Mesendoderm (in vitro differentiated cells): Measurements from ENCODE around the gene CRY1.

Source experiments
- DNase-seq: peaks from one replicate; pipeline ENCODE4 v3.0.0; 2013
- H2AK5ac ChIP-seq: 2 replicates; pipeline ENCODE4 v1.6.1; 2013; ENCODE audit warnings: low read length, inconsistent platforms
- H2BK120ac ChIP-seq: 2 replicates; pipeline ENCODE4 v1.6.1; 2013; ENCODE audit warnings: low read depth, mild to moderate bottlenecking, low read length, moderate library complexity, mixed read lengths
- H2BK15ac ChIP-seq: replicated peaks from 2 replicates; pipeline ENCODE4 v1.6.1; 2013; ENCODE audit warnings: low read depth, mild to moderate bottlenecking, moderate library complexity
- H2BK5ac ChIP-seq: 2 replicates; pipeline ENCODE4 v1.6.1; 2013; ENCODE audit warnings: low read length, inconsistent platforms
- H3K18ac ChIP-seq: 2 replicates; pipeline ENCODE4 v1.6.1; 2013; ENCODE audit warnings: mild to moderate bottlenecking, low read length, mixed read lengths
- H3K23ac ChIP-seq: one replicate; pipeline ENCODE4 v1.6.1; 2013; ENCODE audit warnings: low read length
- H3K27ac ChIP-seq: 2 replicates; pipeline ENCODE4 v1.5.1; 2013; ENCODE audit warnings: low read depth, mild to moderate bottlenecking, inconsistent platforms, low read length, moderate library complexity
- H3K27me3 ChIP-seq: 2 replicates; pipeline ENCODE4 v1.6.1; 2013; ENCODE audit warnings: low read length, control low read depth, mild to moderate bottlenecking, inconsistent platforms; ENCODE audit not compliant: insufficient read depth, poor library complexity
- H3K36me3 ChIP-seq: 2 replicates; pipeline ENCODE4 v1.6.1; 2013; ENCODE audit warnings: low read length, inconsistent platforms; ENCODE audit not compliant: control insufficient read depth, insufficient read depth
- H3K4ac ChIP-seq: one replicate; pipeline ENCODE4 v1.6.1; 2013; ENCODE audit warnings: low read depth, mild to moderate bottlenecking, low read length, moderate library complexity
- H3K4me1 ChIP-seq: 2 replicates; pipeline ENCODE4 v1.6.1; 2013; ENCODE audit warnings: low read depth, low read length, inconsistent platforms; ENCODE audit not compliant: control insufficient read depth
- H3K4me2 ChIP-seq: 2 replicates; pipeline ENCODE4 v1.6.1; 2013; ENCODE audit warnings: low read length
- H3K4me3 ChIP-seq: 2 replicates; pipeline ENCODE4 v1.5.1; 2013; ENCODE audit warnings: mild to moderate bottlenecking, low read length
- H3K56ac ChIP-seq: one replicate; pipeline ENCODE4 v1.6.1; 2013; ENCODE audit warnings: low read length
- H3K79me1 ChIP-seq: 2 replicates; pipeline ENCODE4 v1.6.1; 2013; ENCODE audit warnings: low read length, inconsistent platforms
- H3K79me2 ChIP-seq: 2 replicates; pipeline ENCODE4 v1.6.1; 2013; ENCODE audit warnings: mild to moderate bottlenecking, low read length; ENCODE audit not compliant: control insufficient read depth, insufficient read depth
- H3K9ac ChIP-seq: 2 replicates; pipeline ENCODE4 v1.6.1; 2013; ENCODE audit warnings: low read length, inconsistent platforms
- H4K5ac ChIP-seq: one replicate; pipeline ENCODE4 v1.6.1; 2013; ENCODE audit warnings: low read length
- H4K8ac ChIP-seq: one replicate; pipeline ENCODE4 v1.6.1; 2013; ENCODE audit warnings: low read depth, mild to moderate bottlenecking, control low read depth, low read length, moderate library complexity
- WGBS: extraction: QIAGEN DNeasy Blood & Tissue Kit; methylation state at CpG from one replicate; pipeline ENCODE4 v1.1.7; 2013; ENCODE audit warnings: low lambda C conversion rate, missing lambda C conversion rate; ENCODE audit not compliant: insufficient coverage; ENCODE audit errors: extremely low coverage; 5-methylcytosine and 5-hydroxymethylcytosine counted together

The CRY1 gene

GRCh38 chr12:106954462-106955376, 138.6 kb downstream of the CRY1 start:
- no CpG with 5 or more reads among the region's 36 CpGs for WGBS
- Histone ChIP-seq H2BK5ac (no peak overlapping the region), H3K27me3 (peaks cover 2% of the 10 kb centered on the region), H3K79me1 (peaks cover 3% of the 10 kb centered on the region), H3K18ac (no peak overlapping the region), H3K36me3 (no peaks in the 10 kb centered on the region), H4K8ac (no peak overlapping the region), H3K27ac (peak overlapping the region; percentile 45), H2BK120ac (no peak overlapping the region), H3K4me3 (peak overlapping the region; percentile 46), H3K79me2 (peaks cover 4% of the 10 kb centered on the region), H3K4me2 (peak overlapping the region; percentile 59), H3K56ac (peak overlapping the region; percentile 88), H3K4ac (no peak overlapping the region), H2BK15ac (no peak overlapping the region), H3K9ac (peak overlapping the region; percentile 80), H3K4me1 (no peaks in the 10 kb centered on the region), H2AK5ac (no peak overlapping the region), H4K5ac (no peak overlapping the region), H3K23ac (no peak overlapping the region)
- DNase-seq, result no peak

GRCh38 chr12:106953352-106954250, 139.7 kb downstream of the CRY1 start:
- peaks cover 4% of the 10 kb centered on the region for H3K79me2 ChIP-seq
- H4K5ac ChIP-seq, result no peak overlapping the region
- no peak overlapping the region for H3K27ac ChIP-seq
- H2BK5ac ChIP-seq, result no peak overlapping the region
- no peak overlapping the region for H3K23ac ChIP-seq
- no peak overlapping the region for H3K18ac ChIP-seq
- H3K79me1 ChIP-seq, result peaks cover 2% of the 10 kb centered on the region
- no peaks in the 10 kb centered on the region for H3K36me3 ChIP-seq
- no peak overlapping the region for H2BK120ac ChIP-seq
- no peak overlapping the region for H3K4me3 ChIP-seq
- H2AK5ac ChIP-seq, result no peak overlapping the region
- H3K4ac ChIP-seq, result no peak overlapping the region
- H3K56ac ChIP-seq, result no peak overlapping the region
- no CpG with 5 or more reads among the region's 12 CpGs for WGBS
- H2BK15ac ChIP-seq, result no peak overlapping the region
- no peak overlapping the region for H4K8ac ChIP-seq
- peaks cover 2% of the 10 kb centered on the region for H3K27me3 ChIP-seq
- H3K4me2 ChIP-seq, result no peak overlapping the region
- no peaks in the 10 kb centered on the region for H3K4me1 ChIP-seq
- H3K9ac ChIP-seq, result no peak overlapping the region
- DNase-seq, result no peak

GRCh38 chr12:106950591-106950990, 142.8 kb downstream of the CRY1 start:
- Histone ChIP-seq H3K36me3 (no peaks in the 10 kb centered on the region), H3K27ac (no peak overlapping the region), H2AK5ac (no peak overlapping the region), H2BK15ac (no peak overlapping the region), H3K27me3 (peaks cover 2% of the 10 kb centered on the region), H2BK120ac (no peak overlapping the region), H3K4me2 (no peak overlapping the region), H3K79me2 (no peaks in the 10 kb centered on the region), H3K18ac (no peak overlapping the region), H3K9ac (no peak overlapping the region), H3K56ac (no peak overlapping the region), H3K4me1 (no peaks in the 10 kb centered on the region), H4K8ac (no peak overlapping the region), H4K5ac (no peak overlapping the region), H3K23ac (no peak overlapping the region), H3K4ac (no peak overlapping the region), H3K79me1 (no peaks in the 10 kb centered on the region), H3K4me3 (no peak overlapping the region), H2BK5ac (no peak overlapping the region)
- DNase-seq, result no peak
- WGBS, result no CpG with 5 or more reads among the region's 5 CpGs

- Histone ChIP-seq H3K23ac (no peak overlapping the region), H4K5ac (no peak overlapping the region), H4K8ac (no peak overlapping the region), H3K9ac (no peak overlapping the region), H3K4me3 (no peak overlapping the region), H2BK120ac (no peak overlapping the region), H3K79me2 (no peaks in the 10 kb centered on the region), H3K4me2 (no peak overlapping the region), H3K36me3 (no peaks in the 10 kb centered on the region), H2BK5ac (no peak overlapping the region), H3K27ac (no peak overlapping the region), H3K4ac (no peak overlapping the region), H3K27me3 (peaks cover 2% of the 10 kb centered on the region), H2BK15ac (no peak overlapping the region), H3K56ac (no peak overlapping the region), H3K4me1 (no peaks in the 10 kb centered on the region), H3K18ac (no peak overlapping the region), H2AK5ac (no peak overlapping the region), H3K79me1 (no peaks in the 10 kb centered on the region)
- DNase-seq, result no peak
Measured at GRCh38 chr12:106947461-106947860, 145.9 kb downstream of the CRY1 start.

- Histone ChIP-seq H2BK5ac (no peak overlapping the region), H3K27ac (no peak overlapping the region), H3K4me2 (no peak overlapping the region), H3K79me1 (no peaks in the 10 kb centered on the region), H2BK15ac (no peak overlapping the region), H2BK120ac (no peak overlapping the region), H3K18ac (no peak overlapping the region), H4K5ac (no peak overlapping the region), H4K8ac (no peak overlapping the region), H3K4ac (no peak overlapping the region), H3K4me3 (no peak overlapping the region), H3K4me1 (no peaks in the 10 kb centered on the region), H2AK5ac (no peak overlapping the region), H3K36me3 (no peaks in the 10 kb centered on the region), H3K79me2 (no peaks in the 10 kb centered on the region), H3K56ac (no peak overlapping the region), H3K9ac (no peak overlapping the region), H3K23ac (no peak overlapping the region), H3K27me3 (no peaks in the 10 kb centered on the region)
- whole genome bisulfite sequencing, result no CpG with 5 or more reads among the region's 1 CpG
- DNase-seq, result peak; percentile 47
Measured at GRCh38 chr12:106945261-106945851, 148.0 kb downstream of the CRY1 start.
